ENCODE data around the gene PODNL1.

Gene PODNL1

DNA sequence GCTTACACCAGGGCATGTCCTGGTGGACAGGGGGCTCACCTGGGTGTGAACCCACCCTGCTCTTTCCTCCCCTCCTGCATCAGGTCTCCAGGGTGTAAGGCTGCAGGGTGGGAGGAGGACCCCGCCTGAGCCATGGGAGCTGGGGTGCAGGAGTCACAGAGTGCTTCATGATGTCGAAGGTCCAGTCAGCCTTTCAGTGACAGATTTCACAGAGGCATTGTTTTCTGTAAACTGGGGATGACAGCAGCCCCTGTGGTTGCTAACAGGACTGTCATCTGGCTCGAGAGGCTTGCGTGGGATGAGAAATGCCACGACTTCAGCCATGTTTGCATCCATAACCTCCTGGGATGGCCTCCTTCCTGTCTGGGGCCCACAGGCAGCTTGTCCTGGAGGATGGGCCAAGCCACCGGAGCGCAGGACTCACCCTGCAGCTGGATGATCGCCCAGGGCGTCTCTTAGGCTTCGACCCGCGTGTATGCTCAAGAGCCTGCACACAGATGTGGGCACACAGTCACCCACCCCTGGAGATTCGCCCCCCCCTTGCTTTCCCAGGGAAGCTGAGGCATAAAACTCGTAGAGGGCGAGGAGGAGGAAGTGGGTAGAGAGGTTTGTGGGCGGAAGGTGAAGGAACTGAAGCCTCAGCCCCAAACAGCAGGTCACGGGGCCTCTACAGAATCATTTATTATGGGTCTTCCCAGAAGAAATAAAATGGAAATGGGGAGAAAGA, 56.4 kb downstream of the PODNL1 start:
- TF ChIP-seq POLR2AphosphoS5 (IDR thresholded peaks at IDR 0.05; ENCODE audit: low read depth, low read length) (no peak), FOXP2 (optimal IDR thresholded peaks at IDR 0.05; ENCODE audit: borderline replicate concordance, extremely low read depth, extremely low read length, insufficient read depth) (peak; percentile 60)

DNA sequence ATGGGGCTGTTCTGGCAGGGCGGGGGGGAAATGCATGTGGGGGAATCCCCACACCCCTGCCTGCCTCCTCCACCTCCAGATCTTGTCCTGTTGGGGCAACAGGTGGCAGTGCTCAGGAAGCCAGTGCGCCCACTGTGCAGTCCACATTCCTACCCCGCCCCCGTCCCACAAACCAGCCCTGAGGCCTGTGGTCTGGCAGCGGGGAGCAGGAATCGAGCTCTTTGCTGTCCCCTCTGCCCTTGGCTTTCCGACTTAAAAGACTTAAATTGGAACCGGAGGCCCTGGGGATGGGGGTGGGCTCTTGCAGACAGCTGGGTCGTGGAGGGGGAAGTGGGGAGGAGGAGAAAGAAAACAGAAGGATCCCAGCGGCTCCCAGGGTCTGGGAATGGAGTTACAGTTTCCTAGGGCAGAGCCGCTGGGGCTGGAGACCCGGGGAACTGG, 56.9 kb downstream of the PODNL1 start:
- TF ChIP-seq, protein P1, sequence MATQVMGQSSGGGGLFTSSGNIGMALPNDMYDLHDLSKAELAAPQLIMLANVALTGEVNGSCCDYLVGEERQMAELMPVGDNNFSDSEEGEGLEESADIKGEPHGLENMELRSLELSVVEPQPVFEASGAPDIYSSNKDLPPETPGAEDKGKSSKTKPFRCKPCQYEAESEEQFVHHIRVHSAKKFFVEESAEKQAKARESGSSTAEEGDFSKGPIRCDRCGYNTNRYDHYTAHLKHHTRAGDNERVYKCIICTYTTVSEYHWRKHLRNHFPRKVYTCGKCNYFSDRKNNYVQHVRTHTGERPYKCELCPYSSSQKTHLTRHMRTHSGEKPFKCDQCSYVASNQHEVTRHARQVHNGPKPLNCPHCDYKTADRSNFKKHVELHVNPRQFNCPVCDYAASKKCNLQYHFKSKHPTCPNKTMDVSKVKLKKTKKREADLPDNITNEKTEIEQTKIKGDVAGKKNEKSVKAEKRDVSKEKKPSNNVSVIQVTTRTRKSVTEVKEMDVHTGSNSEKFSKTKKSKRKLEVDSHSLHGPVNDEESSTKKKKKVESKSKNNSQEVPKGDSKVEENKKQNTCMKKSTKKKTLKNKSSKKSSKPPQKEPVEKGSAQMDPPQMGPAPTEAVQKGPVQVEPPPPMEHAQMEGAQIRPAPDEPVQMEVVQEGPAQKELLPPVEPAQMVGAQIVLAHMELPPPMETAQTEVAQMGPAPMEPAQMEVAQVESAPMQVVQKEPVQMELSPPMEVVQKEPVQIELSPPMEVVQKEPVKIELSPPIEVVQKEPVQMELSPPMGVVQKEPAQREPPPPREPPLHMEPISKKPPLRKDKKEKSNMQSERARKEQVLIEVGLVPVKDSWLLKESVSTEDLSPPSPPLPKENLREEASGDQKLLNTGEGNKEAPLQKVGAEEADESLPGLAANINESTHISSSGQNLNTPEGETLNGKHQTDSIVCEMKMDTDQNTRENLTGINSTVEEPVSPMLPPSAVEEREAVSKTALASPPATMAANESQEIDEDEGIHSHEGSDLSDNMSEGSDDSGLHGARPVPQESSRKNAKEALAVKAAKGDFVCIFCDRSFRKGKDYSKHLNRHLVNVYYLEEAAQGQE (IDR thresholded peaks at IDR 0.05; ENCODE audit: insufficient read depth in 1 of 2, low read depth in 2 of 2, low read length in 2 of 2), result no peak
- no peak for TF ChIP-seq POLR2AphosphoS5 (IDR thresholded peaks at IDR 0.05; ENCODE audit: low read depth, low read length)
- TF ChIP-seq TAF1 (IDR thresholded peaks at IDR 0.05; ENCODE audit: borderline replicate concordance, insufficient read depth, low read length), result no peak
- no peak for TF ChIP-seq SIN3A (IDR thresholded peaks at IDR 0.05; ENCODE audit: borderline replicate concordance, insufficient read depth, low read length)
- no peak for TF ChIP-seq FOXP2 (optimal IDR thresholded peaks at IDR 0.05; ENCODE audit: borderline replicate concordance, extremely low read depth, extremely low read length, insufficient read depth)
